T-helper 9 cell (primary cell): Measurements from ENCODE around the gene DIS3L2.
A peak's percentile ranks its signal among the peaks of the same experiment; 100 is the strongest.
"Not testable (repeated sequence)": the region's sequence is repeated elsewhere in the genome, so short reads cannot be mapped to it uniquely, and the experiment has no call there.

ENCODE experiments used
- DNase-seq: peaks from one replicate; pipeline ENCODE4 v3.0.0-alpha.2; 2020

The DIS3L2 gene

GRCh38 chr2:232327105-232328031 is 365.9 kb downstream of the DIS3L2 start:
- DNase-seq = peak; percentile 80

DNA sequence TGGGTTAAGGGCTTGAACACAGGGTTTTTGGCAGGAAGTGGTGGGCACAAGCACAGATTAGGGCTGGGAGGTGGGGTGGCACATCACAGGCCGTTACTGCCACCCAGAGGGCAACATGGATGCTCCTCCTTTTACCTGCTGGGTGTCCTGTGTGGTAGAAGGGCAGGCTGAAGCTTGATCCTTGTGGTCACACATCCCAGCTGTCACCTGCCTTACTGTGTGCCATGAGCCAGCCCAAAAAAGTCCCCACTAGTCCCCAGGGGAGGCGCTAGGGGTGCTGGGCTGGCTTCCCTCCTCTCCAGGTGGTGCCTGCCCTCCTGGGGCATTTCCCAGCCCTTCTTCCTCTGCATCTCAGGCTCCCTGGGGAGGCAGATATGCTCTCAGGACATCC is 366.5 kb downstream of the DIS3L2 start:
- no peak for DNase-seq

DNA sequence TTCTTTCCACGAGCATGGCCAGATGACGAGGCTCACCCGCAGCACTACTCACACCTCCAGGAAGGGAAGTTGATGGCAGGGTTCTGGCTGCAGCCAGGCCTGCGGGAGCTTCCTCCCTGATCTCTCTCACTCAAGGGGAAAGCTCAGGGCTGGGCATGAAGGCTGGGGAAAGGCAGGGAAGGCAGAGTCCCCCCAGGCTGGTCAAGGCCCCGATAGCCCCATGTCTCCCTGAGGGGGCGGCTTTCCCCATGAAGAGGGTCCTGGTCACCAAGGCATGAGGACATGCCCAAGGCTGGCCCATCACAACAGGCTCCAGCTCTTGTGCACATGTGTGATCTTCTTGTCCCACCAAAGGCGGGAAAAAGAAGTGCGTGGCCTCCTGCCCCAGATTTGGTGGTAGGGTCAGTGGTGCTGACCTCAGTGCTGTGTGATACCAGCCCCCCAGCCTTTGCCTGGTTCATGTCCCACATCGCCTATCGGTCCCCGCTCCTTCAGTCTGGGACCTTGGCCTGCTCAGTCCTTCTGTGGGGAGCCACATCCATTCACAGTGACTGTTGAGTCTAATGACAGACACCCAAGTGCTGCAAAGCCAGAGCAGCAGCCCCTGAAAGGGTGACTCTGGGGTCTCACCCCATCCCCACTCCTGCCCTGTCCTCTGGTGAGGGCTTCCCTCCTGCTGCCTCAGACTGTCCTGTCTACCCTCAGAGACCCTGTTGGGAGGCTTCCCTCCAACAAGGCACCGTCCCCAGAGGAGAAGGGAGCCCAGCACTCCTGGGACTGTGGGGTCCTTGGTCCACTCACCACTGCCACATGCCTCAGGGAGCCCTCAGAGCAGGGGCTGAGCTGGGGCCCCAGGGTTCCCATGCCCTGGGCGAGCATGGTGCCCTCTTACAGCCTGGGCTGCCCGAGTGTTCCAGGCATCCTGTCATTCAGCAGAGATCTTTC is 367.3 kb downstream of the DIS3L2 start:
- no peak for DNase-seq

- no peak for DNase-seq
These were observed 368.2 kb downstream of the DIS3L2 start for GRCh38 chr2:232329716-232330067.

DNA sequence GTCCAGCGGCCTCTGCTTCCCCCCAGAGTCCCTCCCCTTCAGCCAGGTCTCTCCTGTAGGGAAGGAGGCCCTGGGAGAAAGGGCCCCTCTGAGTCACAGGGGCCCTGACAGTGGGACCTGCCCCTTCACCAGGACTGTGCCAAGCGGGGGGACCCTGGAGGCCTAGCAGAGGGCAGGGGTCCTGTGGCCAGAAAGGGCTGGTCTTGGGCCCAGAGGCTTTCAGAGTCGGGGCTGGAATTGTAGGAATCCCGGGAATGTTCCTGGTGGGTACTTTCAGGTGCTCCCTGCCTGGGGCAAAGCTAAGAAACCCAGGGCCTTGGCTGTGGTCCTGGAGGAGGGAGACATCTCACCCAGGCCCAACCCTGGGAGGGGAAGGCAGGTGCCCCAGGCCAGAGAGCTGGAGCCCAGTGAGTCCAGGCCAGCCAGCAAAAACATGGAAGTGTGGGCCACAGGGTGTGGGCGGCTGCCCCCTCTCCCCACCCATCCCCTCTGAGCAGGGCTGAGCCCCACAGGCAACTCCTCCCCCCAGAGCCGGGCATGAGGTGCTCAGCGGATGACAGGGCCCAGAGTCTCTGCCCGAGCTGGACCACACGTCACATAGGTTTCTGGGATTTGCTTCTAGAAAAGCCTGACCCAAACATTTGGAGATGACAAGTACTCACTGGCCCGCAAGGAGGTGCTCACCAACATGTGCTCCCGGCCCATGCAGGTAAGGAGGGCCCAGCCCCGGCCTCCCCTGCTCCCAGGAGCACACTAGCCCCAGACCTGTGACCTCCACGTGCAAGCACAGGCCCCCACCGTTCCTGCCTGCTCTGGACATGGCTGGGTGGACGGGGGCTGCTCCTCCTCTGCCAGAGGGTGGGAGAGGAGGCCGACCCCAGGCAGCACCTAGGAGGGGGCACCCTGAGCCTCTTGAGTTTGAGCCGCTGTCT is 368.8 kb downstream of the DIS3L2 start:
- no peak for DNase-seq

DNA sequence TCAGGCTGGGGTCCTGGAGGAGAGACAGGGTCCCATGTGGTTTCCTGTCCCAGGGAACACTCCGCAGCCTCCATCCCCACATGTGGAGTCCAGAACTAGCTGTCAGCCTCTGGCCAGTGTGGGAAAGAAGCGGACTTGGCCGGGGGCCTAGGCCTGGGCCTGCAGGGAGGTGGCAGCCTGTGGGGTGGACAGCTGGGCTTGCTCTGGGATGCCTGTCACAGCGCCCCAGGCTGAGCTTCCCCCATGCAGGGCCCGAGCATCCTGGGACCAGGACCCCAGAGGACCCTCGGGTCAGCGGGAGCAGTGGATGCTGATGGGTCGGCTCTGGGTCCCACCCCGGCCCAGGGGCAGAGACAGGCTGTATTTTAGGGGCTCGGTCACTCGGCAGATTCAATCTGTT is 369.5 kb downstream of the DIS3L2 start:
- DNase-seq = not testable (repeated sequence)

DNA sequence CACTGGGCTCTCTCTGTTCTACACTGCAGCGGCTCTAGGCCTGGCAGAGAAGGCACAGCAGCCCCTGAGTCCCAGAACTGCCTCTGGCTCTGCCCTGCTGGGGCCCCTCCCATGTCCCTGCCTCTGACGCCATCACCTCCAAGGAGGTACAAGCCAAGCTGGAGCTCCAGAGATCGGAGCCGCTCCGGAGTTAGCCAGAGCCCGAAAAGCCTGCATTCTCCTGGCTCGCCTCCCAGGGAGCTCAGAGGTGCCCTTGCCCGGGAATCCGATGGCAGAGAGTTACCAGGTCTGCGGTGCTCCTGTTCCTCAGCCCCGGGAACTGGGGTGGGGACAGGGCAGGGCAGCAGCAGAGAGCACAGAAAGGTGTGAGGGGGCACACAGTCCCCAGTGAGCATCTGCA is 370.1 kb downstream of the DIS3L2 start:
- not testable (repeated sequence) for DNase-seq

GRCh38 chr2:232332244-232332939 is 370.9 kb downstream of the DIS3L2 start:
- not testable (repeated sequence) for DNase-seq

- no peak for DNase-seq
These were observed 371.4 kb downstream of the DIS3L2 start for GRCh38 chr2:232332940-232333259.

GRCh38 chr2:232333361-232334135 is 372.0 kb downstream of the DIS3L2 start:
- no peak for DNase-seq

DNA sequence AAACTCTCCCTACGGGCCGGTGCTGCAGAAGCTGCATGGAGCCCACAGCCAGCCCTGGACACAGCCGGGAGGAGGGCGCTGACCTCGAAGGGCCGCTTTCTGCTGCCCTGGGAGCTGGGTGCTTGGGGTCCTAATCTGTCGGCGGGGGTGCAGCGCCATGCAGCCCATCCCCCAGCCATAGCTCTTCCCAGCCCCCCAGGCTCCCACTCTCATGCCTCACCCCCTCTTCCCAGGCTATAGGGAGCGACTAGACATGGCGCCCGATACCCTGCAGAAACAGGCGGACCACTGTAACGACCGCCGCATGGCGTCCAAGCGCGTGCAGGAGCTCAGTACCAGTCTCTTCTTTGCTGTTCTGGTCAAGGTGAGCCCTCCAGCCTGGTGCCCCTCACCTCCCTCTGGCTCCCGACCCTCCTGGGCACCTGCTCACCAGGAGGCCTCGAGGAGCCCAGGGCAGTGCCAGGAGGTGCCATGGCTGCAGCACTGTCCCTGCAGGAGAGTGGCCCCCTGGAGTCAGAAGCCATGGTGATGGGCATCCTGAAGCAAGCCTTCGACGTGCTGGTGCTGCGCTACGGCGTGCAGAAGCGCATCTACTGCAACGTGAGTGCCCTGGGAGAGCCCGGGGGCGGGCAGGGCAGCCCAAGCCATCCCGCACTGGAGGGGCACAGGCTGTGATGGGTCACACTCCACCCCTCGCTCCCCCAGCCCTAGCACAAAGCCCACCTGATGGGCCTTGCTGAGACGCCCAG is 372.8 kb downstream of the DIS3L2 start:
- DNase-seq = not testable (repeated sequence)

DNA sequence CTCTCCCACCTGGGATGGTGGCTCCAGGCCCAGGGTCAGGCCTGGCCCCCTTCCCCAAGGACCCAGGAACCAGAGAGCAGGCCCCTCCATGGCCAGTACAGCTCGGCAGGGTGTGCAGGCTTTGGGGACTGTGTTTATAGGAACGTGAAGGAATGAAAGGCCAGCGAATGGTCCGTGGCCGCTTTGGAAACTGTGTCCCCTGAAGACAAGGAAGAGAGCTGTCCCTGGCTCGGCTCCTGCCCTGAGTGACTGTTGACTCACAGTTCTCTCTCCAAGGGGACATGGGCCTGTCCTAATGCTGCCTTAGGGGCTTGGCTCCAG is 373.3 kb downstream of the DIS3L2 start:
- DNase-seq = not testable (repeated sequence)

DNA sequence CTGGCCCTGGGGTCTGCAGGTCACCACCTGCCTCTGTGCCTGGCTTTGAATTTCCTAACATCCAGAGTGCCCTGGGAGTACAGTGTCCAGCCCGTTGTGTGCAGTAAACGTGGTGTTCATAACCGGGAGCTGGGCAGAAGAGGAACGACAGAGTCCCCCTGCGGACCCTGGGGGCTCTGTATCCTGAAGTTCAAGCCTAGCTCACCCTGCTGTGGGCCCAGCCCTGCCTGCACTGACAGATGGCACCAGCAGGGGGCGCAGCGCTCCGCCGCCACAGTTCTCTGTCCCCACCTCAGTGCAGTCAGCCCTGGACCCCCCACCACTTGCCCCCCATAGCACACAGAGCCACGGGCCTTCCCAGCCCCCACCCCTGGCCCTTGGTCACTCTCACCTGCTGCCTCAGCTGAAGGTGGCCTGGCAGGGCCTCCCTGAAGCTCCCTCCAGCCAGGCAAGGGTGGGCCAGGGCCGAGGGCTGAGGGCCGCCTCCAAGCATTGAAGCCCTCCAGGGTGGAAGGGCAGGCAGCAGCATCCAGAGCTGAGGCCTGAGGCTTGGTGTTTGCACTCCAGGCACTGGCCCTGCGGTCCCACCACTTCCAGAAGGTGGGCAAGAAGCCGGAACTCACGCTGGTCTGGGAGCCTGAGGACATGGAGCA is 373.8 kb downstream of the DIS3L2 start:
- DNase-seq = not testable (repeated sequence)

- DNase-seq = no peak
These were observed 374.3 kb downstream of the DIS3L2 start for GRCh38 chr2:232335859-232336215.

GRCh38 chr2:232336241-232336736 is 374.8 kb downstream of the DIS3L2 start:
- DNase-seq = no peak

- DNase-seq = no peak
These were observed 375.6 kb downstream of the DIS3L2 start for GRCh38 chr2:232336981-232337720.

- DNase-seq = not testable (repeated sequence)
These were observed 376.7 kb downstream of the DIS3L2 start for GRCh38 chr2:232338094-232338758.

- no peak for DNase-seq
These were observed 377.2 kb downstream of the DIS3L2 start for GRCh38 chr2:232338759-232339106.
